PFSK-1 (cell line): ENCODE measurements around the gene PITRM1.

Experiments used
- FOXP2 ChIP-seq: optimal IDR thresholded peaks from 2 replicates; pipeline ENCODE3; 2011; ENCODE audit warnings: borderline replicate concordance, control low read depth, inconsistent platforms; ENCODE audit not compliant: insufficient read depth; ENCODE audit errors: extremely low read length, extremely low read depth
- POLR2AphosphoS5 ChIP-seq: IDR thresholded peaks from 2 replicates; pipeline ENCODE4 v1.6.1; 2012; ENCODE audit warnings: low read depth, mild to moderate bottlenecking, control low read depth, low read length, moderate library complexity
- REST ChIP-seq, 2 experiments: IDR thresholded peaks; 2 replicates each; pipeline versions ENCODE4 v1.6.1 to v1.8.0; 2011 to 2012; ENCODE audit warnings: low read depth in 2 of 2, low read length in 2 of 2, control low read depth in 1 of 2, inconsistent platforms in 1 of 2, mild to moderate bottlenecking in 1 of 2, moderate library complexity in 1 of 2; ENCODE audit not compliant: insufficient read depth in 1 of 2
- SIN3A ChIP-seq: IDR thresholded peaks from 2 replicates; pipeline ENCODE4 v1.6.1; 2012; ENCODE audit warnings: mild to moderate bottlenecking, low read length, moderate library complexity, borderline replicate concordance; ENCODE audit not compliant: insufficient read depth
- TAF1 ChIP-seq: IDR thresholded peaks from 2 replicates; pipeline ENCODE4 v1.6.1; 2012; ENCODE audit warnings: low read length, control low read depth, borderline replicate concordance; ENCODE audit not compliant: insufficient read depth

The PITRM1 gene

GRCh38 chr10:3115685-3116084 lies 56.9 kb downstream of the PITRM1 start:
- no peak for TF ChIP-seq FOXP2
- TF ChIP-seq POLR2AphosphoS5, result no peak; the same call in 1 of the 2 replicates
- TF ChIP-seq TAF1, result no peak
- TF ChIP-seq REST (IDR thresholded peaks at IDR 0.05; ENCODE audit: insufficient read depth in 1 of 2, low read depth in 2 of 2, low read length in 2 of 2), result no peak
- TF ChIP-seq SIN3A, result no peak

- TF ChIP-seq TAF1 (no peak), FOXP2 (no peak), SIN3A (no peak), REST (IDR thresholded peaks at IDR 0.05; ENCODE audit: insufficient read depth in 1 of 2, low read depth in 2 of 2, low read length in 2 of 2) (no peak), POLR2AphosphoS5 (no peak)
Measured at GRCh38 chr10:3113343-3113720, 59.2 kb downstream of the PITRM1 start.

DNA sequence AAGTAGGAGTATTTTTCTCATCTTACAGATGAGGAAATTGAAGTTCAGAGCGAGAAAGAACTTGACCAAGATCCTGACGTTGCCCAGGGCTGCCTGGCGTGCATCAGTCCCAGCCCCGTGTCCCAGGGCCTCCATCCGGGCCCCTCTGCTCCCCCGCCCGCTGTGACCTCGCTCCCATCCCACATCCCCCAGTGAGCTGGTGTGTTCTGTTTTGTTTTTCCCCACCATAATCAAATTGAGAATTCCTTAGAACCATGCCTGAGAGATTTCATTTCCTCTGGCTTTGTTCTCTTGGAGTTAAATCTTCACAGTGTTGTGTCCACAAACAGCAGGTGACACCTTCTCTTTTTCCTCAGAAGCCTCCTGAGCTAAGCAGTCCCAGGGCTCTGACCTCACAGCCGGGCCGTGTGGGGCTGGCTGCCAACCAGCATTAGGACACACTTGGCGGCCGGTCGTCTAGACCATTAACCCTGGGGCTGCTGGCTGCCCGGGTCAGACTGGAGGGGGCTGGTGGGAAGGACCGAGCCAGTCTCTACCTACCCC lies 60.9 kb downstream of the PITRM1 start:
- TF ChIP-seq SIN3A (no peak), REST (IDR thresholded peaks at IDR 0.05; ENCODE audit: insufficient read depth in 1 of 2, low read depth in 2 of 2, low read length in 2 of 2) (no peak), FOXP2 (no peak), TAF1 (no peak), POLR2AphosphoS5 (no peak)

- TF ChIP-seq REST (IDR thresholded peaks at IDR 0.05; ENCODE audit: insufficient read depth in 1 of 2, low read depth in 2 of 2, low read length in 2 of 2) (no peak), SIN3A (no peak), POLR2AphosphoS5 (no peak), FOXP2 (no peak), TAF1 (no peak)
Measured at GRCh38 chr10:3110782-3111620, 61.6 kb downstream of the PITRM1 start.
